ENCODE measurements around the gene GNA14. TPM values are rescaled to one million over a fixed set of nuclear protein-coding genes. Genes with fewer than 3 reads are reported as not detected.

GNA14 gene
- polyA plus RNA-seq, 2 of the 4 experiments (the other 2 are of a cell fraction) = 0.04 to 0.06 TPM

DNA sequence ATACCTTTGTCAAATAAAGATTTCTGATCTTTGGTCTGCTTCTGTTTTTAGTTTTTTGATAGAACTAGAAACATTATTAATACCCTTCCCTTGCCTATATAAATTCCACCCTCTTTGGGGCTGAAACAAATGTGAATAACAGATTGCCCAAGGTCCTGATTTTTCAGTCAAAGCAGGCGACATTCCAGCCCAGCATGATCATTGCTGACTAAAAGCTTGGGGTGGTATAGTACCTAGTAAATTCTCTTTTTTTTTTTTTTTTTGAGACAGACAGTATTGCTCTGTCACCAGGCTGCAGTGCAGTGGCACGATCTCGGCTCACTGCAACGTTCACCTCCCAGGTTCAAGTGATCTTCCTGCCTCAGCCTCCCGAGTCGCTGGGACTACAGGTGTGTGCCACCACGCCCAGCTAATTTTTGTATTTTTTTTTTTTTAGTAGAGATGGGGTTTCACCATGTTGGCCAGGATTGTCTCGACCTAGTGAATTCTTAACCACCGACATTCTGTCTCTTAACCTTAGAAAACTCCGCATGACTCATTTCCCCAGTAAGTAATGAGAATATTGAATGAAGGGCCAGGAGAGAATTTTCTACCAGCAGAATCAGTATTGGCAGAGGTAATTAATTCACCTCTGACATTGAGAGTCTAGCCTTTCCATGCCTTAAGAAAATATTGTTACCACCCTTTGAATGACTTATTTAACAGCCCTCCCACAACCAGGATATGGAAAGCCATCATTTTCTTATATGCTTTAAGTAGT is 226.4 kb downstream of the GNA14 start:
- TF ChIP-seq PHF8 (IDR thresholded peaks at IDR 0.05; ENCODE audit: borderline replicate concordance, low read depth) (no peak), RCOR1 (IDR thresholded peaks at IDR 0.05; ENCODE audit: low read depth, low read length) (no peak), EP300 (IDR thresholded peaks at IDR 0.05) (no peak), FOSL2 (IDR thresholded peaks at IDR 0.05) (no peak), FOSL2 (CRISPR knock-in tag; IDR thresholded peaks at IDR 0.05) (no peak), CTCF (IDR thresholded peaks at IDR 0.05) (no peak), RAD21 (conservative IDR thresholded peaks at IDR 0.05 in 1 of 2, IDR thresholded peaks at IDR 0.05 in 1 of 2) (no peak), GATA3 (IDR thresholded peaks at IDR 0.05; ENCODE audit: borderline replicate concordance) (no peak), CBX2 (IDR thresholded peaks at IDR 0.05; ENCODE audit: borderline replicate concordance, low read depth) (no peak)
- TF ChIP-seq, protein P1, sequence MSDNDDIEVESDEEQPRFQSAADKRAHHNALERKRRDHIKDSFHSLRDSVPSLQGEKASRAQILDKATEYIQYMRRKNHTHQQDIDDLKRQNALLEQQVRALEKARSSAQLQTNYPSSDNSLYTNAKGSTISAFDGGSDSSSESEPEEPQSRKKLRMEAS (IDR thresholded peaks at IDR 0.05) = no peak
- TF ChIP-seq, protein P2, sequence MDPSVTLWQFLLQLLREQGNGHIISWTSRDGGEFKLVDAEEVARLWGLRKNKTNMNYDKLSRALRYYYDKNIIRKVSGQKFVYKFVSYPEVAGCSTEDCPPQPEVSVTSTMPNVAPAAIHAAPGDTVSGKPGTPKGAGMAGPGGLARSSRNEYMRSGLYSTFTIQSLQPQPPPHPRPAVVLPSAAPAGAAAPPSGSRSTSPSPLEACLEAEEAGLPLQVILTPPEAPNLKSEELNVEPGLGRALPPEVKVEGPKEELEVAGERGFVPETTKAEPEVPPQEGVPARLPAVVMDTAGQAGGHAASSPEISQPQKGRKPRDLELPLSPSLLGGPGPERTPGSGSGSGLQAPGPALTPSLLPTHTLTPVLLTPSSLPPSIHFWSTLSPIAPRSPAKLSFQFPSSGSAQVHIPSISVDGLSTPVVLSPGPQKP (IDR thresholded peaks at IDR 0.05; ENCODE audit: low read depth, low read length) = no peak
- Histone ChIP-seq H3K27ac (no peak overlapping the region), H3K4me2 (no peak overlapping the region), H3K4me3 (no peak overlapping the region), H3K9me3 (no peaks in the 10 kb centered on the region), H3K4me1 (peaks cover 14% of the 10 kb centered on the region; the same call in 2 of the 3 replicates)
- ChIA-PET POLR2A (no interaction called here), CTCF (interaction anchor here (0.6 to 4.7 kb wide), 2 partner anchors 12 to 739 kb away, joined by 3 to 36 read pairs; no protein-coding TSS in a partner anchor)
- FAIRE-seq = no peak
- 96% methylated on average over 10 of the region's 10 CpGs for WGBS (ENCODE audit: missing lambda C conversion rate)
- DNase-seq (ENCODE audit: low read depth in 1 of 2, low spot score in 1 of 2) = no peak
- ATAC-seq = no peak

GRCh38 chr9:77420641-77421040 is 227.5 kb downstream of the GNA14 start:
- ATAC-seq = no peak
- CTCF ChIA-PET = interaction anchor here (1.0 to 3.8 kb wide), 2 partner anchors 13 to 37 kb away, joined by 5 to 11 read pairs; no protein-coding TSS in a partner anchor
- POLR2A ChIA-PET = no interaction called here
- Histone ChIP-seq H3K4me1 (peaks cover 14% of the 10 kb centered on the region; the same call in 2 of the 3 replicates), H3K4me2 (no peak overlapping the region), H3K27ac (no peak overlapping the region), H3K4me3 (no peak overlapping the region), H3K9me3 (no peaks in the 10 kb centered on the region)
- FAIRE-seq = no peak
- 95% methylated on average over 2 of the region's 2 CpGs for WGBS (ENCODE audit: missing lambda C conversion rate)
- TF ChIP-seq, protein P1 (IDR thresholded peaks at IDR 0.05) = no peak
- TF ChIP-seq, protein P3, sequence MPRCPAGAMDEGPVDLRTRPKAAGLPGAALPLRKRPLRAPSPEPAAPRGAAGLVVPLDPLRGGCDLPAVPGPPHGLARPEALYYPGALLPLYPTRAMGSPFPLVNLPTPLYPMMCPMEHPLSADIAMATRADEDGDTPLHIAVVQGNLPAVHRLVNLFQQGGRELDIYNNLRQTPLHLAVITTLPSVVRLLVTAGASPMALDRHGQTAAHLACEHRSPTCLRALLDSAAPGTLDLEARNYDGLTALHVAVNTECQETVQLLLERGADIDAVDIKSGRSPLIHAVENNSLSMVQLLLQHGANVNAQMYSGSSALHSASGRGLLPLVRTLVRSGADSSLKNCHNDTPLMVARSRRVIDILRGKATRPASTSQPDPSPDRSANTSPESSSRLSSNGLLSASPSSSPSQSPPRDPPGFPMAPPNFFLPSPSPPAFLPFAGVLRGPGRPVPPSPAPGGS (IDR thresholded peaks at IDR 0.05) = no peak
- no peak for TF ChIP-seq RFX5 (IDR thresholded peaks at IDR 0.05)
- no peak for TF ChIP-seq CEBPB (IDR thresholded peaks at IDR 0.05)
- no peak for TF ChIP-seq PHF8 (IDR thresholded peaks at IDR 0.05; ENCODE audit: borderline replicate concordance, low read depth)
- no peak for TF ChIP-seq RAD21 (conservative IDR thresholded peaks at IDR 0.05 in 1 of 2, IDR thresholded peaks at IDR 0.05 in 1 of 2)
- no peak for TF ChIP-seq CHD4 (IDR thresholded peaks at IDR 0.05; ENCODE audit: borderline replicate concordance)
- no peak for TF ChIP-seq NFE2L2 (conservative IDR thresholded peaks at IDR 0.05; ENCODE audit: low read length)
- no peak for TF ChIP-seq MAZ (IDR thresholded peaks at IDR 0.05; ENCODE audit: borderline replicate concordance, low read depth, low read length)
- no peak for TF ChIP-seq NR3C1 (IDR thresholded peaks at IDR 0.05)
- no peak for TF ChIP-seq FOSB (CRISPR knock-in tag; IDR thresholded peaks at IDR 0.05)
- TF ChIP-seq JUNB (IDR thresholded peaks at IDR 0.05) = no peak
- TF ChIP-seq ZNF302 (CRISPR knock-in tag; IDR thresholded peaks at IDR 0.05) = no peak
- no peak for TF ChIP-seq KDM5A (IDR thresholded peaks at IDR 0.05)
- TF ChIP-seq ZC3H11A (IDR thresholded peaks at IDR 0.05) = no peak
- no peak for TF ChIP-seq EP300 (IDR thresholded peaks at IDR 0.05)
- TF ChIP-seq MYC (IDR thresholded peaks at IDR 0.05; ENCODE audit: borderline replicate concordance, low read length) = no peak
- TF ChIP-seq CTCF (IDR thresholded peaks at IDR 0.05) = no peak
- no peak for TF ChIP-seq ZSCAN20 (CRISPR knock-in tag; IDR thresholded peaks at IDR 0.05)
- TF ChIP-seq SREBF2 (IDR thresholded peaks at IDR 0.05) = no peak
- DNase-seq (ENCODE audit: low read depth in 1 of 2, low spot score in 1 of 2) = no peak
